Breast epithelium (tissue), 3 donors: Measurements from ENCODE around the gene TANGO2.

ENCODE experiments used
- POLR2A ChIP-seq: fragments of 450-650 bp; IDR thresholded peaks from one replicate; pipeline ENCODE4 v1.6.1; 2016; ENCODE audit warnings: antibody characterized with exemption, mild to moderate bottlenecking, moderate library complexity
- POLR2AphosphoS5 ChIP-seq, 3 donors: sonication (generic); formaldehyde crosslinking; IDR thresholded peaks; one replicate each; pipeline ENCODE4 v1.6.1; 2017; ENCODE audit warnings: antibody characterized with exemption in 3 of 3

DNA sequence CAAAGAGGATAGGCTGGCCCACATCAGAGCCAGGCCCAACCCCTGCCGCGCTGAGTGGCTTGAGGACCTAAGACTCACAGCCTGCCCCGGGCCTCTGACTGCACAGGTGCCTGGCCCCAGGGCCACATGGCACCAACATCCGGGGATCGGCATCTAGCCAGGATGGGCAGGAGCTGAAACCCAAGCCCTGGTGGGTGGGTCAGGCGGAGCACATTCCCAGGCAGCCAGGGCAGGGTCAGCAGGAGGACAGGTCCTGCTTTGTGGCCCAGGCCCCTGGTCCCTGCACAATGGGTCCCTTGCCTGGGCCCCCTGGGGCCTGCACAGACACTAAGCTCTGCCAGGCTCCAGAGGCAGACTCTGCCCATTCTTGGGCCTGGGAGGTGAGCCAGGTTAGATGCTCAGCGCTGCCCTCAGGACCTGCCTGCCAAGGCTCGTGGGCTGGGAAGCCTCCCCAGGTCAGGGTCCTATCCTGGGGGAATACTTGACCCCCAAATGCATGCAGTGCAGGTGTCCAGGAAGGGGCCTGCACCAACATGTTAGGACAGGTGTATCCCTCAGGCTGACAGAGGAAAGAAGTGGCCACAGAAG is 37.8 kb upstream of the TANGO2 start:
- TF ChIP-seq POLR2AphosphoS5 (IDR thresholded peaks at IDR 0.05): no peak
- no peak for TF ChIP-seq POLR2A
